ENCODE results near the gene EPHX1.

Gene EPHX1

GRCh38 chr1:225877580-225877979, 67.7 kb downstream of the EPHX1 start:
- Histone ChIP-seq H3K4me1 (ENCODE audit: insufficient read depth, insufficient read length) (peaks cover 25% of the 10 kb centered on the region), H3K9ac (ENCODE audit: insufficient read length, low read depth) (no peak overlapping the region), H3K4me3 (ENCODE audit: insufficient read length, low read depth) (no peak overlapping the region), H3K36me3 (ENCODE audit: insufficient read depth, insufficient read length, low read length) (peaks cover 50% of the 10 kb centered on the region), H3K9me3 (ENCODE audit: insufficient read depth, low read length) (no peaks in the 10 kb centered on the region), H3K27me3 (ENCODE audit: insufficient read depth, insufficient read length) (no peaks in the 10 kb centered on the region)
- DNase-seq (ENCODE audit: low read depth, low spot score), result no peak
- TF ChIP-seq YY1 (IDR thresholded peaks at IDR 0.05; ENCODE audit: insufficient read depth, insufficient read length), result no peak
- no peak for TF ChIP-seq SUZ12 (IDR thresholded peaks at IDR 0.05; ENCODE audit: extremely low read depth, insufficient read depth, insufficient read length)
- TF ChIP-seq ZNF274 (IDR thresholded peaks at IDR 0.05; ENCODE audit: low read depth, low read length), result no peak

GRCh38 chr1:225878282-225878681, 68.4 kb downstream of the EPHX1 start:
- Histone ChIP-seq H3K27me3 (ENCODE audit: insufficient read depth, insufficient read length) (no peaks in the 10 kb centered on the region), H3K9ac (ENCODE audit: insufficient read length, low read depth) (no peak overlapping the region), H3K36me3 (ENCODE audit: insufficient read depth, insufficient read length, low read length) (peaks cover 45% of the 10 kb centered on the region), H3K9me3 (ENCODE audit: insufficient read depth, low read length) (no peaks in the 10 kb centered on the region), H3K4me1 (ENCODE audit: insufficient read depth, insufficient read length) (peaks cover 25% of the 10 kb centered on the region), H3K4me3 (ENCODE audit: insufficient read length, low read depth) (no peak overlapping the region)
- no peak for TF ChIP-seq ZNF274 (IDR thresholded peaks at IDR 0.05; ENCODE audit: low read depth, low read length)
- no peak for DNase-seq (ENCODE audit: low read depth, low spot score)

GRCh38 chr1:225879521-225880221, 69.7 kb downstream of the EPHX1 start:
- Histone ChIP-seq H3K9ac (ENCODE audit: insufficient read length, low read depth) (peak overlapping the region; percentile 45), H3K4me3 (ENCODE audit: insufficient read length, low read depth) (no peak overlapping the region), H3K4me1 (ENCODE audit: insufficient read depth, insufficient read length) (peaks cover 25% of the 10 kb centered on the region), H3K9me3 (ENCODE audit: insufficient read depth, low read length) (no peaks in the 10 kb centered on the region), H3K27me3 (ENCODE audit: insufficient read depth, insufficient read length) (peaks cover 6% of the 10 kb centered on the region), H3K36me3 (ENCODE audit: insufficient read depth, insufficient read length, low read length) (peaks cover 32% of the 10 kb centered on the region)
- no peak for DNase-seq (ENCODE audit: low read depth, low spot score)
- TF ChIP-seq YY1 (IDR thresholded peaks at IDR 0.05; ENCODE audit: insufficient read depth, insufficient read length) (no peak), ZNF274 (IDR thresholded peaks at IDR 0.05; ENCODE audit: low read depth, low read length) (no peak), SUZ12 (IDR thresholded peaks at IDR 0.05; ENCODE audit: extremely low read depth, insufficient read depth, insufficient read length) (no peak)

GRCh38 chr1:225880222-225880588, 70.3 kb downstream of the EPHX1 start:
- no peak overlapping the region for H3K4me3 ChIP-seq (ENCODE audit: insufficient read length, low read depth)
- peak overlapping the region; percentile 45 for H3K9ac ChIP-seq (ENCODE audit: insufficient read length, low read depth)
- no peak for DNase-seq (ENCODE audit: low read depth, low spot score)
- H3K4me1 ChIP-seq (ENCODE audit: insufficient read depth, insufficient read length), result peaks cover 22% of the 10 kb centered on the region
- H3K9me3 ChIP-seq (ENCODE audit: insufficient read depth, low read length), result no peaks in the 10 kb centered on the region
- H3K27me3 ChIP-seq (ENCODE audit: insufficient read depth, insufficient read length), result peaks cover 6% of the 10 kb centered on the region
- no peak for TF ChIP-seq YY1 (IDR thresholded peaks at IDR 0.05; ENCODE audit: insufficient read depth, insufficient read length)
- no peak for TF ChIP-seq ZNF274 (IDR thresholded peaks at IDR 0.05; ENCODE audit: low read depth, low read length)
- no peak for TF ChIP-seq SUZ12 (IDR thresholded peaks at IDR 0.05; ENCODE audit: extremely low read depth, insufficient read depth, insufficient read length)
- peaks cover 32% of the 10 kb centered on the region for H3K36me3 ChIP-seq (ENCODE audit: insufficient read depth, insufficient read length, low read length)

- Histone ChIP-seq H3K36me3 (ENCODE audit: insufficient read depth, insufficient read length, low read length) (peaks cover 32% of the 10 kb centered on the region), H3K27me3 (ENCODE audit: insufficient read depth, insufficient read length) (peaks cover 6% of the 10 kb centered on the region), H3K9me3 (ENCODE audit: insufficient read depth, low read length) (no peaks in the 10 kb centered on the region), H3K4me1 (ENCODE audit: insufficient read depth, insufficient read length) (peaks cover 22% of the 10 kb centered on the region), H3K9ac (ENCODE audit: insufficient read length, low read depth) (no peak overlapping the region), H3K4me3 (ENCODE audit: insufficient read length, low read depth) (peak overlapping the region; percentile 77)
- TF ChIP-seq ZNF274 (IDR thresholded peaks at IDR 0.05; ENCODE audit: low read depth, low read length), result no peak
- no peak for TF ChIP-seq SUZ12 (IDR thresholded peaks at IDR 0.05; ENCODE audit: extremely low read depth, insufficient read depth, insufficient read length)
- no peak for DNase-seq (ENCODE audit: low read depth, low spot score)
Observed at GRCh38 chr1:225880636-225881035, 70.7 kb downstream of the EPHX1 start.

GRCh38 chr1:225881081-225881958, 71.4 kb downstream of the EPHX1 start:
- Histone ChIP-seq H3K9me3 (ENCODE audit: insufficient read depth, low read length) (no peaks in the 10 kb centered on the region), H3K36me3 (ENCODE audit: insufficient read depth, insufficient read length, low read length) (peaks cover 32% of the 10 kb centered on the region), H3K27me3 (ENCODE audit: insufficient read depth, insufficient read length) (peaks cover 6% of the 10 kb centered on the region), H3K4me1 (ENCODE audit: insufficient read depth, insufficient read length) (peaks cover 22% of the 10 kb centered on the region), H3K9ac (ENCODE audit: insufficient read length, low read depth) (peak overlapping the region; percentile 95), H3K4me3 (ENCODE audit: insufficient read length, low read depth) (peak overlapping the region; percentile 77)
- TF ChIP-seq YY1 (IDR thresholded peaks at IDR 0.05; ENCODE audit: insufficient read depth, insufficient read length) (no peak), ZNF274 (IDR thresholded peaks at IDR 0.05; ENCODE audit: low read depth, low read length) (no peak), SUZ12 (IDR thresholded peaks at IDR 0.05; ENCODE audit: extremely low read depth, insufficient read depth, insufficient read length) (no peak)
- DNase-seq (ENCODE audit: low read depth, low spot score), result no peak

GRCh38 chr1:225881959-225882693, 72.2 kb downstream of the EPHX1 start, which contains the start of gene TMEM63A:
TSS of gene TMEM63A (minus strand) at chr1:225882380. CDS start at chr1:225877580, 4,800 bp downstream.
- peaks cover 29% of the 10 kb centered on the region for H3K36me3 ChIP-seq (ENCODE audit: insufficient read depth, insufficient read length, low read length)
- H3K27me3 ChIP-seq (ENCODE audit: insufficient read depth, insufficient read length), result peaks cover 6% of the 10 kb centered on the region
- H3K4me3 ChIP-seq (ENCODE audit: insufficient read length, low read depth), result peak within 1 kb of the TSS; percentile 77
- TF ChIP-seq SUZ12 (IDR thresholded peaks at IDR 0.05; ENCODE audit: extremely low read depth, insufficient read depth, insufficient read length) (no peak), ZNF274 (IDR thresholded peaks at IDR 0.05; ENCODE audit: low read depth, low read length) (no peak), YY1 (IDR thresholded peaks at IDR 0.05; ENCODE audit: insufficient read depth, insufficient read length) (peak; percentile 3)
- DNase-seq (ENCODE audit: low read depth, low spot score), result peak; percentile 90
- H3K9me3 ChIP-seq (ENCODE audit: insufficient read depth, low read length), result no peaks in the 10 kb centered on the region
- H3K9ac ChIP-seq (ENCODE audit: insufficient read length, low read depth), result peak within 1 kb of the TSS; percentile 95
- peaks cover 20% of the 10 kb centered on the region for H3K4me1 ChIP-seq (ENCODE audit: insufficient read depth, insufficient read length)

Measured in NT2/D1 (cell line).